Cerebellar nuclear complex (tissue), 1 donor: ENCODE measurements around the gene BAG2.

Source experiments
- DNase-seq, 2 experiments: peaks; one replicate each; lab custom pipeline; 2025; lab: John Stamatoyannopoulos, UW

Gene BAG2

GRCh38 chr6:57174511-57174907 is 2.4 kb downstream of the BAG2 start:
- no peak for DNase-seq

- no peak for DNase-seq
Measured at GRCh38 chr6:57177545-57178265, 5.6 kb downstream of the BAG2 start.

- no peak for DNase-seq
Measured at GRCh38 chr6:57180596-57180995, 8.5 kb downstream of the BAG2 start.

- DNase-seq: no peak
Measured at GRCh38 chr6:57182017-57182432, 9.9 kb downstream of the BAG2 start.

- DNase-seq: no peak
Measured at GRCh38 chr6:57183336-57183735, 11.2 kb downstream of the BAG2 start.

- no peak for DNase-seq
Measured at GRCh38 chr6:57190140-57190539, 18.0 kb downstream of the BAG2 start.

- no peak for DNase-seq
Measured at GRCh38 chr6:57193177-57193576, 21.1 kb downstream of the BAG2 start.

GRCh38 chr6:57195457-57195856 is 23.3 kb downstream of the BAG2 start:
- no peak for DNase-seq

- no peak for DNase-seq
Measured at GRCh38 chr6:57198926-57199636, 27.0 kb downstream of the BAG2 start.

- no peak for DNase-seq
Measured at GRCh38 chr6:57201718-57202117, 29.6 kb downstream of the BAG2 start.

- DNase-seq: no peak
Measured at GRCh38 chr6:57205550-57206328, 33.6 kb downstream of the BAG2 start.

GRCh38 chr6:57207141-57207540 is 35.0 kb downstream of the BAG2 start:
- DNase-seq: no peak

- no peak for DNase-seq
Measured at GRCh38 chr6:57207872-57208271, 35.7 kb downstream of the BAG2 start.

- DNase-seq: no peak
Measured at GRCh38 chr6:57209030-57209429, 36.9 kb downstream of the BAG2 start.

- DNase-seq: no peak
Measured at GRCh38 chr6:57210060-57210459, 37.9 kb downstream of the BAG2 start.

GRCh38 chr6:57215260-57215659 is 43.1 kb downstream of the BAG2 start:
- DNase-seq: no peak

GRCh38 chr6:57216235-57217101 is 44.3 kb downstream of the BAG2 start:
- no peak for DNase-seq

- no peak for DNase-seq
Measured at GRCh38 chr6:57217270-57217669, 45.1 kb downstream of the BAG2 start.

- no peak for DNase-seq
Measured at GRCh38 chr6:57220083-57220703, 48.1 kb downstream of the BAG2 start.

GRCh38 chr6:57221191-57221935 is 49.2 kb downstream of the BAG2 start:
- peak in 1 of 2 experiments; percentile 6 for DNase-seq
